Neural progenitor cell (in vitro differentiated cells): ENCODE data around the gene TMEM232. TPM values are rescaled to one million over a fixed set of nuclear protein-coding genes. Genes with fewer than 3 reads are reported as not detected.

Experiments
- DNase-seq: peaks from one replicate; pipeline ENCODE4 v3.0.0-alpha.2; 2016; ENCODE audit warnings: low spot score
- H2AFZ ChIP-seq: fragments of 200-600 bp; sonication (generic); replicated peaks from 2 replicates; pipeline ENCODE4 v1.6.1; 2016; ENCODE audit warnings: antibody characterized with exemption
- H3F3A ChIP-seq: fragments of 200-600 bp; sonication (generic); 2 replicates; pipeline ENCODE4 v1.6.1; 2016; ENCODE audit warnings: antibody characterized with exemption, low read depth
- H3K27ac ChIP-seq: fragments of 200-600 bp; sonication (generic); 2 replicates; pipeline ENCODE4 v1.5.1; 2016; ENCODE audit warnings: mild to moderate bottlenecking
- H3K27me3 ChIP-seq: fragments of 200-600 bp; sonication (generic); 2 replicates; pipeline ENCODE4 v1.6.1; 2016; ENCODE audit warnings: mild to moderate bottlenecking, moderate library complexity
- H3K36me3 ChIP-seq: fragments of 200-600 bp; sonication (generic); 2 replicates; pipeline ENCODE4 v1.5.1; 2016
- H3K4me1 ChIP-seq: fragments of 200-600 bp; sonication (generic); 2 replicates; pipeline ENCODE4 v1.6.1; 2016; ENCODE audit warnings: mixed run types
- H3K4me2 ChIP-seq: fragments of 200-600 bp; sonication (generic); 2 replicates; pipeline ENCODE4 v1.6.1; 2016
- H3K4me3 ChIP-seq: fragments of 200-600 bp; sonication (generic); 2 replicates; pipeline ENCODE4 v1.5.1; 2016
- H3K79me2 ChIP-seq: fragments of 200-600 bp; sonication (generic); 2 replicates; pipeline ENCODE4 v1.6.1; 2016; ENCODE audit warnings: low read depth
- H3K9ac ChIP-seq: fragments of 200-600 bp; sonication (generic); 2 replicates; pipeline ENCODE4 v1.6.1; 2016
- H3K9me3 ChIP-seq: fragments of 200-600 bp; sonication (generic); 2 replicates; pipeline ENCODE4 v1.5.1; 2016; ENCODE audit warnings: low read depth
- H4K20me1 ChIP-seq: fragments of 200-600 bp; sonication (generic); 2 replicates; pipeline ENCODE4 v1.6.1; 2016; ENCODE audit warnings: low read depth
- H3K27ac Mint-ChIP-seq: 3 replicates; pipeline ENCODE4 v1.8.0; 2021; ENCODE audit warnings: mixed read lengths
- H3K27me3 Mint-ChIP-seq: 2 replicates; pipeline ENCODE4 v1.8.0; 2022; ENCODE audit warnings: low read depth, mild to moderate bottlenecking, inconsistent platforms, moderate library complexity, mixed read lengths; ENCODE audit not compliant: insufficient read depth
- H3K36me3 Mint-ChIP-seq: 3 replicates; pipeline ENCODE4 v1.8.0; 2021; ENCODE audit warnings: mixed read lengths
- H3K4me1 Mint-ChIP-seq: 3 replicates; pipeline ENCODE4 v1.8.0; 2021; ENCODE audit warnings: mixed read lengths
- H3K4me3 Mint-ChIP-seq: 3 replicates; pipeline ENCODE4 v1.8.0; 2021; ENCODE audit warnings: mild to moderate bottlenecking, moderate library complexity, mixed read lengths
- H3K9me3 Mint-ChIP-seq: 3 replicates; pipeline ENCODE4 v1.8.0; 2020; ENCODE audit warnings: mixed read lengths
- CTCF ChIP-seq: fragments of 200-600 bp; sonication (generic); IDR thresholded peaks from 2 replicates; pipeline ENCODE4 v1.5.1; 2017; ENCODE audit warnings: antibody characterized with exemption, mild to moderate bottlenecking
- EZH2 ChIP-seq: fragments of 200-600 bp; sonication (generic); IDR thresholded peaks from 2 replicates; pipeline ENCODE4 v1.6.1; 2017; ENCODE audit warnings: antibody characterized with exemption, mild to moderate bottlenecking, moderate library complexity
- EZH2phosphoT487 ChIP-seq: fragments of 200-600 bp; sonication (generic); IDR thresholded peaks from 2 replicates; pipeline ENCODE4 v1.6.1; 2017; ENCODE audit warnings: antibody characterized with exemption
- total RNA-seq: library from RNA; depleted of rRNA; stranded (reverse); fragments of >200 nt; gene quantifications from 2 replicates; pipeline ENCODE4 v1.2.3, GENCODE V29; 2015; ENCODE audit warnings: low replicate concordance

The TMEM232 gene
- total RNA-seq, 1 donor from 2014 or later, result 5.2 TPM

GRCh38 chr5:110507972-110508371, 218.5 kb downstream of the TMEM232 start:
- H3K4me1 Mint-ChIP-seq, result no peaks in the 10 kb centered on the region
- no peak overlapping the region for H3K27ac Mint-ChIP-seq
- Histone ChIP-seq H3K27ac (no peak overlapping the region), H3K79me2 (no peaks in the 10 kb centered on the region), H3K9ac (no peak overlapping the region), H2AFZ (no peak overlapping the region), H3K36me3 (no peaks in the 10 kb centered on the region), H3K4me2 (no peak overlapping the region), H3K27me3 (no peaks in the 10 kb centered on the region), H3F3A (no peaks in the 10 kb centered on the region), H4K20me1 (no peaks in the 10 kb centered on the region), H3K4me1 (no peaks in the 10 kb centered on the region), H3K9me3 (no peaks in the 10 kb centered on the region), H3K4me3 (no peak overlapping the region)
- H3K36me3 Mint-ChIP-seq, result no peaks in the 10 kb centered on the region
- no peaks in the 10 kb centered on the region for H3K27me3 Mint-ChIP-seq
- H3K9me3 Mint-ChIP-seq, result no peaks in the 10 kb centered on the region
- DNase-seq, result no peak
- TF ChIP-seq EZH2phosphoT487 (no peak), EZH2 (no peak), CTCF (no peak)
- no peak overlapping the region for H3K4me3 Mint-ChIP-seq

- Histone ChIP-seq H3K27ac (no peak overlapping the region), H2AFZ (no peak overlapping the region), H4K20me1 (no peaks in the 10 kb centered on the region), H3K36me3 (no peaks in the 10 kb centered on the region), H3K4me1 (no peaks in the 10 kb centered on the region), H3K79me2 (no peaks in the 10 kb centered on the region), H3K4me2 (no peak overlapping the region), H3K4me3 (no peak overlapping the region), H3K27me3 (no peaks in the 10 kb centered on the region), H3K9ac (no peak overlapping the region), H3K9me3 (no peaks in the 10 kb centered on the region), H3F3A (no peaks in the 10 kb centered on the region)
- no peak for DNase-seq
- TF ChIP-seq EZH2phosphoT487, result no peak
- TF ChIP-seq EZH2, result no peak
- no peak for TF ChIP-seq CTCF
- Mint-ChIP-seq H3K9me3 (no peaks in the 10 kb centered on the region), H3K36me3 (no peaks in the 10 kb centered on the region), H3K27ac (no peak overlapping the region), H3K4me1 (no peaks in the 10 kb centered on the region), H3K27me3 (no peaks in the 10 kb centered on the region), H3K4me3 (no peak overlapping the region)
Observed at GRCh38 chr5:110506378-110506777, 220.1 kb downstream of the TMEM232 start.

GRCh38 chr5:110496276-110496675, 230.2 kb downstream of the TMEM232 start:
- H3K27me3 Mint-ChIP-seq, result no peaks in the 10 kb centered on the region
- no peaks in the 10 kb centered on the region for H4K20me1 ChIP-seq
- H3K36me3 Mint-ChIP-seq, result no peaks in the 10 kb centered on the region
- no peak overlapping the region for H2AFZ ChIP-seq
- H3K4me1 Mint-ChIP-seq, result no peaks in the 10 kb centered on the region
- no peaks in the 10 kb centered on the region for H3F3A ChIP-seq
- no peak for DNase-seq
- no peak overlapping the region for H3K27ac Mint-ChIP-seq
- no peaks in the 10 kb centered on the region for H3K79me2 ChIP-seq
- no peaks in the 10 kb centered on the region for H3K9me3 ChIP-seq
- no peak overlapping the region for H3K27ac ChIP-seq
- H3K36me3 ChIP-seq, result no peaks in the 10 kb centered on the region
- H3K9me3 Mint-ChIP-seq, result no peaks in the 10 kb centered on the region
- no peak overlapping the region for H3K4me3 Mint-ChIP-seq
- no peak overlapping the region for H3K9ac ChIP-seq
- H3K27me3 ChIP-seq, result no peaks in the 10 kb centered on the region
- no peak overlapping the region for H3K4me3 ChIP-seq
- TF ChIP-seq CTCF (no peak), EZH2phosphoT487 (no peak), EZH2 (no peak)
- no peak overlapping the region for H3K4me2 ChIP-seq
- H3K4me1 ChIP-seq, result no peaks in the 10 kb centered on the region

- TF ChIP-seq EZH2, result no peak
Observed at GRCh38 chr5:110492446-110492845, 234.0 kb downstream of the TMEM232 start.

More at GRCh38 chr5:110492446-110492845, 234.0 kb downstream of the TMEM232 start:
- no peaks in the 10 kb centered on the region for H3K9me3 Mint-ChIP-seq
- H3K4me2 ChIP-seq, result no peak overlapping the region
- no peaks in the 10 kb centered on the region for H3K36me3 Mint-ChIP-seq
- no peak overlapping the region for H2AFZ ChIP-seq
- no peaks in the 10 kb centered on the region for H3K27me3 Mint-ChIP-seq
- no peak for DNase-seq
- no peak overlapping the region for H3K27ac ChIP-seq
- H3K36me3 ChIP-seq, result no peaks in the 10 kb centered on the region
- no peaks in the 10 kb centered on the region for H3K27me3 ChIP-seq
- no peak overlapping the region for H3K4me3 ChIP-seq
- H4K20me1 ChIP-seq, result no peaks in the 10 kb centered on the region
- no peak overlapping the region for H3K9ac ChIP-seq
- no peaks in the 10 kb centered on the region for H3K4me1 ChIP-seq
- H3K79me2 ChIP-seq, result no peaks in the 10 kb centered on the region
- H3K27ac Mint-ChIP-seq, result no peak overlapping the region
- no peaks in the 10 kb centered on the region for H3F3A ChIP-seq
- no peak overlapping the region for H3K4me3 Mint-ChIP-seq
- H3K9me3 ChIP-seq, result no peaks in the 10 kb centered on the region
- no peaks in the 10 kb centered on the region for H3K4me1 Mint-ChIP-seq
